Mesendoderm (in vitro differentiated cells): Measurements from ENCODE around the gene TRAPPC2L.
A peak's percentile ranks its signal among the peaks of the same experiment; 100 is the strongest.

Experiments
- DNase-seq: peaks from one replicate; pipeline ENCODE4 v3.0.0; 2013
- H2AK5ac ChIP-seq: 2 replicates; pipeline ENCODE4 v1.6.1; 2013; ENCODE audit warnings: low read length, inconsistent platforms
- H2BK120ac ChIP-seq: 2 replicates; pipeline ENCODE4 v1.6.1; 2013; ENCODE audit warnings: low read depth, mild to moderate bottlenecking, low read length, moderate library complexity, mixed read lengths
- H2BK15ac ChIP-seq: replicated peaks from 2 replicates; pipeline ENCODE4 v1.6.1; 2013; ENCODE audit warnings: low read depth, mild to moderate bottlenecking, moderate library complexity
- H2BK5ac ChIP-seq: 2 replicates; pipeline ENCODE4 v1.6.1; 2013; ENCODE audit warnings: low read length, inconsistent platforms
- H3K18ac ChIP-seq: 2 replicates; pipeline ENCODE4 v1.6.1; 2013; ENCODE audit warnings: mild to moderate bottlenecking, low read length, mixed read lengths
- H3K23ac ChIP-seq: one replicate; pipeline ENCODE4 v1.6.1; 2013; ENCODE audit warnings: low read length
- H3K27ac ChIP-seq: 2 replicates; pipeline ENCODE4 v1.5.1; 2013; ENCODE audit warnings: low read depth, mild to moderate bottlenecking, inconsistent platforms, low read length, moderate library complexity
- H3K27me3 ChIP-seq: 2 replicates; pipeline ENCODE4 v1.6.1; 2013; ENCODE audit warnings: low read length, control low read depth, mild to moderate bottlenecking, inconsistent platforms; ENCODE audit not compliant: insufficient read depth, poor library complexity
- H3K36me3 ChIP-seq: 2 replicates; pipeline ENCODE4 v1.6.1; 2013; ENCODE audit warnings: low read length, inconsistent platforms; ENCODE audit not compliant: control insufficient read depth, insufficient read depth
- H3K4ac ChIP-seq: one replicate; pipeline ENCODE4 v1.6.1; 2013; ENCODE audit warnings: low read depth, mild to moderate bottlenecking, low read length, moderate library complexity
- H3K4me1 ChIP-seq: 2 replicates; pipeline ENCODE4 v1.6.1; 2013; ENCODE audit warnings: low read depth, low read length, inconsistent platforms; ENCODE audit not compliant: control insufficient read depth
- H3K4me2 ChIP-seq: 2 replicates; pipeline ENCODE4 v1.6.1; 2013; ENCODE audit warnings: low read length
- H3K4me3 ChIP-seq: 2 replicates; pipeline ENCODE4 v1.5.1; 2013; ENCODE audit warnings: mild to moderate bottlenecking, low read length
- H3K56ac ChIP-seq: one replicate; pipeline ENCODE4 v1.6.1; 2013; ENCODE audit warnings: low read length
- H3K79me1 ChIP-seq: 2 replicates; pipeline ENCODE4 v1.6.1; 2013; ENCODE audit warnings: low read length, inconsistent platforms
- H3K79me2 ChIP-seq: 2 replicates; pipeline ENCODE4 v1.6.1; 2013; ENCODE audit warnings: mild to moderate bottlenecking, low read length; ENCODE audit not compliant: control insufficient read depth, insufficient read depth
- H3K9ac ChIP-seq: 2 replicates; pipeline ENCODE4 v1.6.1; 2013; ENCODE audit warnings: low read length, inconsistent platforms
- H4K5ac ChIP-seq: one replicate; pipeline ENCODE4 v1.6.1; 2013; ENCODE audit warnings: low read length
- H4K8ac ChIP-seq: one replicate; pipeline ENCODE4 v1.6.1; 2013; ENCODE audit warnings: low read depth, mild to moderate bottlenecking, control low read depth, low read length, moderate library complexity
- WGBS: extraction: QIAGEN DNeasy Blood & Tissue Kit; methylation state at CpG from one replicate; pipeline ENCODE4 v1.1.7; 2013; ENCODE audit warnings: low lambda C conversion rate, missing lambda C conversion rate; ENCODE audit not compliant: insufficient coverage; ENCODE audit errors: extremely low coverage; 5-methylcytosine and 5-hydroxymethylcytosine counted together

Gene TRAPPC2L

GRCh38 chr16:88839026-88839529 lies 17.8 kb upstream of the TRAPPC2L start:
- Histone ChIP-seq H3K18ac (no peak overlapping the region), H2BK15ac (no peak overlapping the region), H2BK120ac (no peak overlapping the region), H4K8ac (no peak overlapping the region), H3K4ac (no peak overlapping the region), H3K56ac (no peak overlapping the region), H3K9ac (no peak overlapping the region), H3K79me1 (no peaks in the 10 kb centered on the region), H3K4me1 (no peaks in the 10 kb centered on the region), H4K5ac (no peak overlapping the region), H3K4me2 (no peak overlapping the region), H3K79me2 (no peaks in the 10 kb centered on the region), H3K23ac (no peak overlapping the region), H3K36me3 (no peaks in the 10 kb centered on the region), H2BK5ac (no peak overlapping the region), H3K27me3 (no peaks in the 10 kb centered on the region), H3K4me3 (no peak overlapping the region), H2AK5ac (no peak overlapping the region), H3K27ac (no peak overlapping the region)
- no CpG with 5 or more reads among the region's 39 CpGs for WGBS
- DNase-seq, result peak; percentile 19

GRCh38 chr16:88839745-88840599 lies 17.0 kb upstream of the TRAPPC2L start:
- Histone ChIP-seq H3K4me1 (no peaks in the 10 kb centered on the region), H3K79me1 (no peaks in the 10 kb centered on the region), H3K18ac (no peak overlapping the region), H2AK5ac (no peak overlapping the region), H4K8ac (no peak overlapping the region), H4K5ac (no peak overlapping the region), H2BK120ac (no peak overlapping the region), H3K27me3 (no peaks in the 10 kb centered on the region), H2BK15ac (no peak overlapping the region), H3K23ac (no peak overlapping the region), H3K27ac (no peak overlapping the region), H3K4me3 (no peak overlapping the region), H3K56ac (no peak overlapping the region), H3K4me2 (no peak overlapping the region), H2BK5ac (no peak overlapping the region), H3K4ac (no peak overlapping the region), H3K79me2 (no peaks in the 10 kb centered on the region), H3K9ac (no peak overlapping the region), H3K36me3 (no peaks in the 10 kb centered on the region)
- no CpG with 5 or more reads among the region's 24 CpGs for WGBS
- DNase-seq, result no peak

- no peaks in the 10 kb centered on the region for H3K36me3 ChIP-seq
- no peak overlapping the region for H4K5ac ChIP-seq
- WGBS, result no CpG with 5 or more reads among the region's 30 CpGs
- H2BK5ac ChIP-seq, result no peak overlapping the region
- no peak overlapping the region for H3K4me2 ChIP-seq
- H3K27ac ChIP-seq, result no peak overlapping the region
- H2BK15ac ChIP-seq, result no peak overlapping the region
- H3K18ac ChIP-seq, result no peak overlapping the region
- no peak overlapping the region for H2BK120ac ChIP-seq
- H3K4me3 ChIP-seq, result no peak overlapping the region
- no peak overlapping the region for H4K8ac ChIP-seq
- H3K4me1 ChIP-seq, result no peaks in the 10 kb centered on the region
- no peak overlapping the region for H3K23ac ChIP-seq
- H3K4ac ChIP-seq, result no peak overlapping the region
- no peak for DNase-seq
- no peaks in the 10 kb centered on the region for H3K79me2 ChIP-seq
- H3K27me3 ChIP-seq, result no peaks in the 10 kb centered on the region
- H2AK5ac ChIP-seq, result no peak overlapping the region
- H3K9ac ChIP-seq, result no peak overlapping the region
- no peaks in the 10 kb centered on the region for H3K79me1 ChIP-seq
- H3K56ac ChIP-seq, result no peak overlapping the region
These were observed 16.2 kb upstream of the TRAPPC2L start for GRCh38 chr16:88840600-88841215.

GRCh38 chr16:88841521-88842307 lies 15.2 kb upstream of the TRAPPC2L start:
- WGBS, result no CpG with 5 or more reads among the region's 40 CpGs
- H3K9ac ChIP-seq, result no peak overlapping the region
- H4K8ac ChIP-seq, result no peak overlapping the region
- H3K4me3 ChIP-seq, result no peak overlapping the region
- H3K79me1 ChIP-seq, result no peaks in the 10 kb centered on the region
- no peaks in the 10 kb centered on the region for H3K4me1 ChIP-seq
- no peak overlapping the region for H3K4me2 ChIP-seq
- H3K27ac ChIP-seq, result no peak overlapping the region
- no peak overlapping the region for H3K18ac ChIP-seq
- H2BK5ac ChIP-seq, result no peak overlapping the region
- H4K5ac ChIP-seq, result no peak overlapping the region
- H2BK120ac ChIP-seq, result no peak overlapping the region
- no peak overlapping the region for H2BK15ac ChIP-seq
- H3K56ac ChIP-seq, result no peak overlapping the region
- no peak overlapping the region for H2AK5ac ChIP-seq
- DNase-seq, result no peak
- H3K27me3 ChIP-seq, result no peaks in the 10 kb centered on the region
- no peaks in the 10 kb centered on the region for H3K79me2 ChIP-seq
- H3K23ac ChIP-seq, result no peak overlapping the region
- no peaks in the 10 kb centered on the region for H3K36me3 ChIP-seq
- H3K4ac ChIP-seq, result no peak overlapping the region

- Histone ChIP-seq H3K36me3 (no peaks in the 10 kb centered on the region), H4K5ac (no peak overlapping the region), H2BK15ac (no peak overlapping the region), H3K9ac (no peak overlapping the region), H3K4me2 (no peak overlapping the region), H3K79me2 (no peaks in the 10 kb centered on the region), H2AK5ac (no peak overlapping the region), H3K27me3 (no peaks in the 10 kb centered on the region), H3K18ac (no peak overlapping the region), H3K23ac (no peak overlapping the region), H3K4ac (no peak overlapping the region), H2BK5ac (no peak overlapping the region), H3K4me3 (no peak overlapping the region), H3K79me1 (no peaks in the 10 kb centered on the region), H3K56ac (no peak overlapping the region), H4K8ac (no peak overlapping the region), H3K4me1 (no peaks in the 10 kb centered on the region), H2BK120ac (no peak overlapping the region), H3K27ac (no peak overlapping the region)
- DNase-seq, result no peak
- WGBS, result no CpG with 5 or more reads among the region's 15 CpGs
These were observed 14.6 kb upstream of the TRAPPC2L start for GRCh38 chr16:88842308-88842756.
